Thoracic aorta (tissue), 2 donors: ENCODE results near the gene DAAM2. TPM values are rescaled to one million over a fixed set of nuclear protein-coding genes. Genes with fewer than 3 reads are reported as not detected.
A peak's percentile ranks its signal among the peaks of the same experiment; 100 is the strongest.

Source experiments
- ATAC-seq: fragments of 150-250 bp; one replicate; pipeline ENCODE4 v1.8.0; 2017; ENCODE audit warnings: low read depth; ENCODE audit not compliant: insufficient number of reproducible peaks, low FRiP score
- DNase-seq: peaks from one replicate; pipeline ENCODE4 v3.0.0-alpha.2; 2020; ENCODE audit warnings: low spot score
- H3K27ac ChIP-seq, 2 donors: fragments of 200-600 bp; sonication (generic); 1 replicate in 1 of 2; 2 replicates in 1 of 2; pipeline ENCODE4 v1.5.1; 2016; ENCODE audit warnings: mild to moderate bottlenecking in 2 of 2, moderate library complexity in 2 of 2
- H3K27me3 ChIP-seq: fragments of 200-600 bp; sonication (generic); replicated peaks from 2 replicates; pipeline ENCODE4 v1.6.0; 2016; ENCODE audit warnings: mild to moderate bottlenecking; ENCODE audit not compliant: insufficient read depth
- H3K36me3 ChIP-seq: fragments of 200-600 bp; sonication (generic); one replicate; pipeline ENCODE4 v1.5.1; 2016
- H3K4me1 ChIP-seq, 2 donors: fragments of 200-600 bp; sonication (generic); 1 replicate in 1 of 2; 2 replicates in 1 of 2; pipeline versions ENCODE4 v1.5.1 to v1.6.0; 2016; ENCODE audit warnings: low read depth in 2 of 2, mild to moderate bottlenecking in 1 of 2; ENCODE audit not compliant: control insufficient read depth in 1 of 2
- H3K4me3 ChIP-seq: fragments of 200-600 bp; sonication (generic); 2 replicates; pipeline ENCODE4 v1.5.1; 2016; ENCODE audit warnings: mild to moderate bottlenecking
- H3K9me3 ChIP-seq: fragments of 200-600 bp; sonication (generic); 2 replicates; pipeline ENCODE4 v1.5.1; 2016
- CTCF ChIP-seq: fragments of 200-600 bp; sonication (generic); IDR thresholded peaks from one replicate; pipeline ENCODE4 v1.5.1; 2019; ENCODE audit warnings: antibody characterized with exemption
- total RNA-seq, 2 donors: library from RNA; depleted of rRNA; stranded (reverse); fragments of >200 nt; gene quantifications; one replicate each; pipeline versions ENCODE4 v1.1.0 to v1.2.3, GENCODE V29; 2016

DAAM2 gene
- total RNA-seq, 2 donors from 2014 or later, result 61.5 to 71.5 TPM

- peak overlapping the region; percentile 41 to 61 for H3K27ac ChIP-seq
- H3K36me3 ChIP-seq, result no peaks in the 10 kb centered on the region
- H3K4me3 ChIP-seq, result peak overlapping the region; percentile 58
- no peak for DNase-seq
- H3K9me3 ChIP-seq, result no peaks in the 10 kb centered on the region
- no peak for ATAC-seq
- peaks cover 49 to 98% of the 10 kb centered on the region in 2 donors for H3K4me1 ChIP-seq
- H3K27me3 ChIP-seq, result no peaks in the 10 kb centered on the region
- TF ChIP-seq CTCF, result no peak
Observed at GRCh38 chr6:39848171-39848570, 56.0 kb downstream of the DAAM2 start.

GRCh38 chr6:39849228-39849627, 57.1 kb downstream of the DAAM2 start:
- ATAC-seq, result no peak

GRCh38 chr6:39849764-39850163, 57.6 kb downstream of the DAAM2 start:
- H3K36me3 ChIP-seq, result no peaks in the 10 kb centered on the region
- TF ChIP-seq CTCF, result no peak
- no peak for DNase-seq
- H3K4me3 ChIP-seq, result no peak overlapping the region
- no peak for ATAC-seq
- no peaks in the 10 kb centered on the region for H3K27me3 ChIP-seq
- no peaks in the 10 kb centered on the region for H3K9me3 ChIP-seq
- H3K27ac ChIP-seq, result peak overlapping the region; percentile 38 to 41
- H3K4me1 ChIP-seq, result peaks cover 36 to 98% of the 10 kb centered on the region in 2 donors

More at GRCh38 chr6:39849228-39849627, 57.1 kb downstream of the DAAM2 start:
- peak overlapping the region; percentile 38 to 41 for H3K27ac ChIP-seq
- no peak for TF ChIP-seq CTCF
- no peaks in the 10 kb centered on the region for H3K9me3 ChIP-seq
- H3K27me3 ChIP-seq, result no peaks in the 10 kb centered on the region
- peaks cover 41 to 98% of the 10 kb centered on the region in 2 donors for H3K4me1 ChIP-seq
- no peaks in the 10 kb centered on the region for H3K36me3 ChIP-seq
- no peak for DNase-seq
- H3K4me3 ChIP-seq, result peak overlapping the region; percentile 58

GRCh38 chr6:39850736-39851297, 58.6 kb downstream of the DAAM2 start:
- peaks cover 36 to 98% of the 10 kb centered on the region in 2 donors for H3K4me1 ChIP-seq
- no peaks in the 10 kb centered on the region for H3K9me3 ChIP-seq
- H3K27me3 ChIP-seq, result no peaks in the 10 kb centered on the region
- no peaks in the 10 kb centered on the region for H3K36me3 ChIP-seq
- no peak for TF ChIP-seq CTCF
- ATAC-seq (no peak), DNase-seq (no peak)
- H3K4me3 ChIP-seq, result no peak overlapping the region
- peak overlapping the region; percentile 38 to 41 for H3K27ac ChIP-seq

GRCh38 chr6:39851331-39851730, 59.2 kb downstream of the DAAM2 start:
- DNase-seq (no peak), ATAC-seq (no peak)
- H3K27ac ChIP-seq, result peak overlapping the region in 1 of 2 donors; percentile 41
- no peak for TF ChIP-seq CTCF
- peaks cover 3% of the 10 kb centered on the region for H3K36me3 ChIP-seq
- H3K4me3 ChIP-seq, result no peak overlapping the region
- H3K4me1 ChIP-seq, result peaks cover 39 to 98% of the 10 kb centered on the region in 2 donors
- H3K9me3 ChIP-seq, result no peaks in the 10 kb centered on the region
- H3K27me3 ChIP-seq, result no peaks in the 10 kb centered on the region
